ENCODE measurements around the gene SLC10A7. TPM values are rescaled to one million over a fixed set of nuclear protein-coding genes. Genes with fewer than 3 reads are reported as not detected.

SLC10A7 gene
- total RNA-seq, 1 donor from 2014 or later, result 12.7 TPM

- no peak for ATAC-seq
These were observed 31.6 kb downstream of the SLC10A7 start for GRCh38 chr4:146490106-146490505.

- ATAC-seq, result no peak
These were observed 33.1 kb downstream of the SLC10A7 start for GRCh38 chr4:146488495-146489174.

GRCh38 chr4:146486565-146486964 is 35.2 kb downstream of the SLC10A7 start:
- no peak for ATAC-seq

GRCh38 chr4:146485968-146486367 is 35.8 kb downstream of the SLC10A7 start:
- ATAC-seq, result no peak

GRCh38 chr4:146482788-146483187 is 39.0 kb downstream of the SLC10A7 start:
- no peak for ATAC-seq

- no peak for ATAC-seq
These were observed 40.5 kb downstream of the SLC10A7 start for GRCh38 chr4:146481246-146481645.

GRCh38 chr4:146478009-146478408 is 43.7 kb downstream of the SLC10A7 start:
- no peak for ATAC-seq

GRCh38 chr4:146477054-146477453 is 44.7 kb downstream of the SLC10A7 start:
- no peak for ATAC-seq

- ATAC-seq, result no peak
These were observed 49.3 kb downstream of the SLC10A7 start for GRCh38 chr4:146472404-146472803.

- ATAC-seq, result peak; percentile 22
These were observed 51.1 kb downstream of the SLC10A7 start for GRCh38 chr4:146470604-146471003.

- ATAC-seq, result no peak
These were observed 52.7 kb downstream of the SLC10A7 start for GRCh38 chr4:146469022-146469421.

- no peak for ATAC-seq
These were observed 56.1 kb downstream of the SLC10A7 start for GRCh38 chr4:146465628-146466027.

GRCh38 chr4:146462251-146462650 is 59.5 kb downstream of the SLC10A7 start:
- ATAC-seq, result no peak

- no peak for ATAC-seq
These were observed 63.1 kb downstream of the SLC10A7 start for GRCh38 chr4:146458594-146458993.

- no peak for ATAC-seq
These were observed 65.1 kb downstream of the SLC10A7 start for GRCh38 chr4:146456681-146457080.

GRCh38 chr4:146453181-146453807 is 68.4 kb downstream of the SLC10A7 start:
- no peak for ATAC-seq

GRCh38 chr4:146450524-146450923 is 71.2 kb downstream of the SLC10A7 start:
- ATAC-seq, result no peak

- no peak for ATAC-seq
These were observed 75.2 kb downstream of the SLC10A7 start for GRCh38 chr4:146446555-146446954.

- ATAC-seq, result no peak
These were observed 76.3 kb downstream of the SLC10A7 start for GRCh38 chr4:146445198-146446150.

GRCh38 chr4:146443525-146443924 is 78.2 kb downstream of the SLC10A7 start:
- no peak for ATAC-seq

- no peak for ATAC-seq
These were observed 78.9 kb downstream of the SLC10A7 start for GRCh38 chr4:146442801-146443200.

- ATAC-seq, result no peak
These were observed 81.7 kb downstream of the SLC10A7 start for GRCh38 chr4:146439999-146440398.

GRCh38 chr4:146439437-146439836 is 82.3 kb downstream of the SLC10A7 start:
- no peak for ATAC-seq
